Adipose tissue (tissue), 3 donors: ENCODE data around the gene TMED6. TPM values are rescaled to one million over a fixed set of nuclear protein-coding genes. Genes with fewer than 3 reads are reported as not detected.
"Not testable (repeated sequence)": the region's sequence is repeated elsewhere in the genome, so short reads cannot be mapped to it uniquely, and the experiment has no call there.

ENCODE experiments used
- H3K27ac ChIP-seq: one replicate; pipeline ENCODE4 v1.5.1; 2013; ENCODE audit warnings: low read depth, low read length
- WGBS, 3 donors: extraction: QIAGEN DNeasy Blood & Tissue Kit; methylation state at CpG; one replicate each; pipeline ENCODE4 v1.1.7; 2013; 5-methylcytosine and 5-hydroxymethylcytosine counted together
- polyA plus RNA-seq, 3 donors: library from polyadenylated mRNA; stranded (reverse); fragments of 200-250 nt; gene quantifications; one replicate each; pipeline ENCODE4 v1.2.3, GENCODE V29; 2013
- donor health status: healthy with polysubstance abuse.
- donor health status: Bipolar disorder and iron deficiency.
- donor health status: healthy.

The TMED6 gene
- polyA plus RNA-seq, 3 donors, result 0.76 to 104 TPM; not detected in 1

DNA sequence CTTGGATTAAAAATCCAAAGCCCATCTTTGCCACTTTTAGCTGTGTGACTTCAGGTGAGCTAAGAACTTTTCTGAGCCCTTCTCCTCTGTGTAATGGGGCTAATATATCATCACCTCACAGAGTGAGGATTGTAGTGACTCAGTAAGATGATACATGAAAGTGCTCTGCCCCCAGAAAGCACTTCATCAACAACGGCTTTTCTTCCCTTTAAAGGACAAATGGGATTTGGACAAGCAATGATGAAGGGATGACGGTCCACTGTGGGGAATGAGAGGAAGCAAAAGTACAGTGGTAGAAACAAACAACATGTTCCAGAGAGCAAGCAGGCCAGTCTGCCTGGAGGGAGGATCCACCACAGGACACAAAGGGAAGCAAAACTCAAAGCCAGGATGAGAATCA, 14.3 kb upstream of the TMED6 start:
- 84 to 88% (median 86%) methylated on average over 2 of the region's 2 CpGs for WGBS, 3 donors
- H3K27ac ChIP-seq, result no peak overlapping the region

GRCh38 chr16:69364088-69364487, 12.5 kb upstream of the TMED6 start:
- 89 to 94% (median 91%) methylated on average over 2 of the region's 2 CpGs for WGBS, 3 donors
- H3K27ac ChIP-seq, result no peak overlapping the region

GRCh38 chr16:69363281-69363717, 11.7 kb upstream of the TMED6 start:
- 86 to 94% (median 92%) methylated on average over 5 of the region's 5 CpGs for WGBS, 3 donors
- no peak overlapping the region for H3K27ac ChIP-seq

- not testable (repeated sequence) for H3K27ac ChIP-seq
- WGBS, 3 donors, result 95 to 98% (median 97%) methylated on average over 9 of the region's 9 CpGs
Observed at GRCh38 chr16:69360070-69360469, 8.5 kb upstream of the TMED6 start.

- 39 to 90% (median 83%) methylated on average over 6 of the region's 6 CpGs for WGBS, 3 donors
- H3K27ac ChIP-seq, result no peak overlapping the region
Observed at GRCh38 chr16:69350536-69351133, 951 bp downstream of the TMED6 start.

DNA sequence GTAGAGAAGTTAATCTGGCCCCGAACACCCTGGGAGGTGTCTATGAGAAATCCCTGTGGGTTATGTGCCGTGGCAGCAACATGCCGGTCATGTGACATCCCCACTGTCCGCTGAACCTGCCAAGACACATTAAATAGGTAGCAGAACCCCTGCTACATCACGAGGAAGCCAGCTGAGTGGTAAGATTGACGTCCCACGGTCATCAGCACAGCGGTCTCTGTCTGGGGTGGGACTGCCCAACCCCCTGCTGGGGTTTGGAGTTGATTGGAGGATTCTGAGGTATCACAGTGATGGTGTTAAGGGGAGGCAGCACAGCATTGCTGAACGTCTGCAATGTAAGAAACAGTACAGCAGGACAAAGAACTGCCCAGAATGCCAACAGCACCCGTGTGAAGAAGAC, 2.0 kb downstream of the TMED6 start:
- WGBS, 3 donors, result 51 to 87% (median 87%) methylated on average over 10 of the region's 10 CpGs
- H3K27ac ChIP-seq, result no peak overlapping the region

- no peak overlapping the region for H3K27ac ChIP-seq
- WGBS, 3 donors, result 85 to 94% (median 90%) methylated on average over 6 of the region's 6 CpGs
Observed at GRCh38 chr16:69348222-69348621, 3.4 kb downstream of the TMED6 start.

DNA sequence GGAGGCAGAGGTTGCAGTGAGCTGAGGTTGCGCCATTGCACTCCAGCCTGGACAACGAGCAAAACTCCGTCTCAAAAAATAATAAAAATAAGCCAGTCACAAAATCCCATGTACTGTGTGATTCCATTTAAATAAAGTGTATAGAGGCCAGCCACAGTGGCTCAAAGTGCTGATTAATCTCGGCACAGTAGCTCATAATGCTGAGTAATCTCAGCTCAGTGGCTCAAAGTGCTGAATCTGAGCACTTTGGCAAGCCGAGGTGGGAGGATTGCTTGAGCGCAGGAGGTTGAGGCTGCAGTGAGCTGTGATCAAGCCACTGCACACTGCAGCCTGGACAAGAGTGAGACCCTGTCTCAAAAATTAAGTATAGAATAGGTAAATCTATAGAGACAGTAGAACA, 4.9 kb downstream of the TMED6 start:
- WGBS, 3 donors, result 79 to 91% (median 86%) methylated on average over 6 of the region's 6 CpGs
- H3K27ac ChIP-seq, result no peak overlapping the region

DNA sequence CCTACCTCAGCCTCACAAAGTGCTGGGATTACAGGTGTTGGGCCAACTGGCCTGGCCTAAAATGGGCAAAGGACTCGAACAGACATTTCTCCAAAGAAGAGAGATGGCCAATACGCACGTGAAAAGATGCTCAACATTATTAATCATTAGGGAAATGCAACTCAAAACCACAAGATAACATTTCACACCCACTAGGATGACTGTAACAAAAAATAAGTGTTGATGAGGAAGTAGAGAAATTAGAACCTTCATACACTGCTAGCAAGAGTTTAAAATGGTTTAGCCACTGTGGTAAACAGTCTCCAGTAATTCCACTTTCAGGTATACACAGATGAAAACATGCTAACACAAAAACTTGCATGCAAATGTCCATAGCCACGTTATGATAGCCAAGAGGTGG, 5.7 kb downstream of the TMED6 start:
- H3K27ac ChIP-seq, result no peak overlapping the region
- 61 to 84% (median 64%) methylated on average over 4 of the region's 4 CpGs for WGBS, 3 donors

GRCh38 chr16:69344171-69344570, 7.4 kb downstream of the TMED6 start:
- H3K27ac ChIP-seq, result no peak overlapping the region
- 89 to 98% (median 95%) methylated on average over 5 of the region's 5 CpGs for WGBS, 3 donors

GRCh38 chr16:69340095-69340644, 11.4 kb downstream of the TMED6 start:
- 8 to 9% (median 9%) methylated on average over 16 of the region's 16 CpGs for WGBS, 3 donors
- peak overlapping the region; percentile 56 for H3K27ac ChIP-seq

DNA sequence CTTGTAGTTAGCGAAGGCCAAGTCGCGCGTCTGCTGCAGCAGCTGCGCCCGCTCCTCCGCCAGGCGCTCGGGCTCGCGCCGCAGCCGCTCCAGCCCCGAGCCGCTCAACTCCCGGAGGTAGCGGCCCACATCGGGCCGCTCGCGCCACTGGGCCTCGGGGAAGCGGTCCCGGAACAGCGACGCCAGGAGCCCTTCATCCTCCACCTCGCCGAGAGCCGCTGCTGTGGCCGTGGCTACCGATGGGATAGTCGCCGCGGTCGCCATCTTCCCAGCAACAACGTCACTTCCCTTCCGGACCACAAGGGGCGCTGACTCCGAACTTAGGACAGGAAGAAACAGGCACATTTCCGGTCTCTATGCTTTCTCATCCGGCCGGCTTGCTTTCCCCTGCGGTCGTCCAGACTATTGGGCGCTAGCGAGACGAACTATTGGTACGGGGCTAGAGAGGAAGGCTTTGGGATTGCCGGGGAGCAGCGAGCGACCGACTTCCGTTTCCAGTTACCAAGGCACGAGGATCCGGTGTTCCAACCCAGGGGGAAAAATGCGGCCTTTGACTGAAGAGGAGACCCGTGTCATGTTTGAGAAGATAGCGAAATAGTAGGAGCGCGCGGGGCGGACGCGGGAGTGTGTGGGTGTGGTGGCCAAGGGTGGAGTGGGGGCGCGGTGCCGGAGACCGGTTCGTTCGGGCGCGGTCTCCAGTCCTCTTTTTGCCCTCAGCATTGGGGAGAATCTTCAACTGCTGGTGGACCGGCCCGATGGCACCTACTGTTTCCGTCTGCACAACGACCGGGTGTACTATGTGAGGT, 12.1 kb downstream of the TMED6 start, which contains the start of the genes COG8 and NIP7:
TSS of gene COG8 (minus strand) at position 276 of the 806 bp plus-strand sequence. CDS start at position 264, 12 bp downstream.
TSS of gene NIP7 (plus strand) at position 484 of the 806 bp plus-strand sequence. CDS start at position 542, 58 bp downstream.
- 0% methylated on average over 77 of the region's 77 CpGs for WGBS, 3 donors
- H3K27ac ChIP-seq, result peak within 1 kb of the TSS; percentile 56

DNA sequence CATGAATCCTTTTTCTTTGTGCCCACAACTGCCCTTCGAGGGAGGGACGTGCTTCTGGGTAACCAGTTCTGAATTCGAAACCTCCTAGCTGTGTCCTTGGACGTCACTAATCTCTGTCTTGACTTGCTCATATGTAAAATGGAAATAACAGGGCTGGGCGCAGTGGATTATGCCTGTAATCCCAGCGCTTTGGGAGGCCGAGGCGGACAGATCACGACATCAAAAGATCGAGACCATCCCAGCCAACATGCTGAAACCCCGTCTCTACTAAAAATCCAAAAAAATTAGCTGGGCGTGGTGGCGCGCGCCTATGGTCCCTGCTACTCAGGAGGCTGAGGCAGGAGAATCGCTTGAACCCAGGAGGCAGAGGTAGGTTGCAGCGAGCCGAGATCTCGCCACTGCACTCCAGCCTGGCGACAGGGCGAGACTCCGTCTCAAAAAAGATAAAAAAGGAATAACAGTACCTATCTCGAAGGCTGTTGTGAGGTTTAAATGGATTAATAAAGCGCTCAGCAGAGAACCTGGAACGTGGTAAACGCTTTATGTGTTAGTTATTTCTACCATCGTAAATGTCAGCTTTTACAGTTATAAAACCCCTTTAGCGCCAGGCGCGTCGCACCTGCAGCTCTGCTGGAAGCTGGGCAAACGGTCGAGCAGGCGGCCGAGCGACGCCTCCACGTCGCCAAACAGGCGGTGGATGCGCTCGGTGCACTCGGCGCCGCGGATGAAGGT, 12.9 kb downstream of the TMED6 start:
- WGBS, 3 donors, result 12 to 21% (median 18%) methylated on average over 46 of the region's 46 CpGs
- no peak overlapping the region for H3K27ac ChIP-seq

DNA sequence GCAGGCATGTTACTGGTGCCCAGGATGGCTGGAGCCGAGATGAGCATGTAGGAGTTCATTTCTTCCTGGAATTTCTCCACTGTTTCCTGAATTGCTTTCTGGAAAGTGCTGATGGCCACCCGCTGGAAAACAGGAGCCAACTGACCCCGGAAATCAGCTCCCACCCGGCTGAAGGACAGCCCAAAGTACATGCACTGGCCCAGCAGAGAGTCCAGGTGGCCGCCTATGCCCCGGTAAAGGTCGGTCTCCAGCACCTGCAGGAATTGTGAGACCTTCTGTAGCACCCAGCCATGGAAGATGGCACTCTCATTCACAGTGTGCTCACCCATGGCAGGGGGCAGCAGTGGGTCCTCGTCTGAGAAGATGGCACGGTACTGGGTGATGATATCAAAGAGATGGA, 16.9 kb downstream of the TMED6 start:
- WGBS, 3 donors, result 90 to 93% (median 92%) methylated on average over 9 of the region's 9 CpGs
- no peak overlapping the region for H3K27ac ChIP-seq

- WGBS, 3 donors, result 0 to 1% (median 1%) methylated on average over 89 to 93 of the region's 93 CpGs
- peak within 1 kb of the TSS; percentile 96 for H3K27ac ChIP-seq
Observed at GRCh38 chr16:69330286-69331109, 21.1 kb downstream of the TMED6 start, which contains the start of gene PDF. TSS of gene PDF (minus strand) at chr16:69330588. CDS start at chr16:69330570, 18 bp downstream.

DNA sequence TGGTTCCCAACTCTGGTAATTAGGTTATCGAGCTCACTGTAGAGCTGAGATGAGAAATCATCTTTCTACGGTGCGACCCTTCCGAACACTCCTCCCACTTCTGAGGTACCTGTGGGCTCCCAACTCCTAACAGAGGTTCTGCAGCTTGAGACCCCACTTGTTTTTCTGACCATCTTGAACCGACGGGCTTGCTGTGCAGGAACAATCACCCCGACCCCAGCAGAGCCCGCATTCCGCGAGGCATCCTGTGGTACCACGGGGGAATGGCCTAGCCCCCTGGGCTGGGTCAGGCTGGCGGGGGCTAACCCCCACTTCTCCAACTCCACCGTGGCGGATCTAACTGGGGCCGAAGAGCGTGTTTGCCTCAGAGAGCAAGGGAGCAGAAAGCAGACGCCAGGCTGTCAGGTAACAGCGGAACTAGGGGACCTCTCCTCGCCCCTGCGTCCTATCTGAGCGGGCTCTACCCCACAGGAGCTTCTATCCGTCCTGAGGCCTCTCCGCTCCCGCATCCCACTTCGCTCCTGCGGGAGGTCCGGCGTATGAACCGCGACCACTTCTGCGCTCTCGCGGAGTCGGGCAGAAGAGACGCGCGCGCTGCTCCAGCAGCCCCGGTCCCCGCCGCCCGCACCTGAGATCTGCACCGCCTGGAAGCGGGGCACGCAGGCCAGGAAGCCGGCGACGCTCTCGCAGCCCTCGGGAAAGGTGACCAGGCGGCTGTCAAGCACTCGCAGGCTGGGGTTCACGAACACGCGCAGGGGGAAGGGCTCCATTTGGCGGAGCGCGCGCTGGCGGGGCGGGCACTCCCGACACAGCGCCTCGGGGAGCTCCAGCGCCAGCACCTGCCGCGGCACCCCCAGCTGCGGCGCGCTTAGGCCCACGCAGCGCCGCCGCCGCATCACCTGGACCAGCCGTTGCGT, 22.0 kb downstream of the TMED6 start:
- WGBS, 3 donors, result 6 to 7% (median 7%) methylated on average over 69 to 77 of the region's 77 CpGs
- no peak overlapping the region for H3K27ac ChIP-seq

DNA sequence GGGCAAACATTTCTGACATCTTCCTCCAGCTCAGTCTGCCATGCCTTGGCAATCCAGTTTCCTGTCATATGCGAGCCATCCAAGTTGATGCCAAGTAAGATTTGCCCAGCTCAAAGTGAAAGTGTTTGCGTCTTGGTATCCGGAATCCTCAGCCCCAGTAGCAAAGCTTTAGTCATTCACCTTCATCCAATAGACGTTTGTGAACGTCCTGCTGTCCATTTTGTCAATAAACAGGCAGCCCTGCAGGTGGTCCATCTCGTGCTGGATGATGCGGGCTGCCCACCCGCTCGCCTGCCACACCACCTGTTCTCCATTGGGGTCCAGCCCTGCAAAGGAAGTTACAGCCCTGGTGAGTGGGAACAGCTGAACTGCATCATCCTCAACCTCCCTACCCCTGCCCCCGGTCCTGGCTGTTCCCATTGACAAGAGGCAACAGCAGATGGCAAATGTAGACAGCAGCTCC, 22.7 kb downstream of the TMED6 start:
- no peak overlapping the region for H3K27ac ChIP-seq
- WGBS, 3 donors, result 53 to 62% (median 56%) methylated on average over 10 of the region's 10 CpGs
